GM21717 (cell line): ENCODE results near the gene RPL26.
"Not testable (repeated sequence)": the region's sequence is repeated elsewhere in the genome, so short reads cannot be mapped to it uniquely, and the experiment has no call there.

Experiments used
- ATAC-seq: cut with Tn5 transposase; IDR thresholded peaks from one replicate; pipeline ENCODE4 v1.9.1; 2021; ENCODE audit warnings: mild to moderate bottlenecking, moderate library complexity; ENCODE audit not compliant: unreplicated experiment

The RPL26 gene

GRCh38 chr17:8369944-8370343 lies 13.0 kb downstream of the RPL26 start:
- no peak for ATAC-seq

DNA sequence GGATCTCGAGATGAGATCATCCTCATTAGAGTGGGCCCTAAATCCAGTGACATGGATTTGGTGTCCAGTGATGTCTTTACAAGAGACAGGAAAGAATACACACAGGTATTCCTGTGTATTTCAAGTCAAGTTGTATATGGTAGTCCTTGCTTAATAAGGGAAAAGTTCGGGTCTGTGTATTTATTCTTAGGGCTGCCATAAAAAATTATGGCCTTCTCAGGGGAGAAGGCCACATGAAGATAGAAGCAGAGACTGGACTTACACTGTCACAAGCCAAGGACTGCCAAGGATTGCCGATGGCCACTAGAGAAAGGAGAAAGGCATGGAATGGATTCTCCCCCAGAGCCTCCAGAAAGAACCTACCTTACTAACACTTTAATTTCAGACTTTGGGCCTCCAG lies 14.8 kb downstream of the RPL26 start:
- ATAC-seq: no peak

GRCh38 chr17:8366231-8366630 lies 16.8 kb downstream of the RPL26 start:
- ATAC-seq: no peak

DNA sequence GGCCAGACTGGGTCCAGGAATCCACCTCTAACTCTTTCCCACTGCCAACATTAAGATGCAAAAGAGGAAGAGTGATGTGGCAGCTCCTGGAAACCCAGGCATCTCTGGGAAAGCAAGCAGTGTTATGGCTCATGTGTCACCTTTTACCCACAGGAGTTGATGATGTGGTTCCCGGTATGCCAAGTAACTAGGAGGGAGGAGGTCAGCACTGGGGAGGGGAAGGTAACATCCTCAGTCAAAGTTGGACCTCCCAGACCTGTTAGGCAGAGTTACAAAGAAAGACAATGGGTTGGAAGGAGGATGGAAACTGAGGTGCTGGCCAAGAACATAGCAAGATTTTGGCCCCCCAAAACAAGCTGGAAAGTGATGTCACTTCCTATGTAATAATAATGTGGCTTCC lies 17.9 kb downstream of the RPL26 start:
- no peak for ATAC-seq

DNA sequence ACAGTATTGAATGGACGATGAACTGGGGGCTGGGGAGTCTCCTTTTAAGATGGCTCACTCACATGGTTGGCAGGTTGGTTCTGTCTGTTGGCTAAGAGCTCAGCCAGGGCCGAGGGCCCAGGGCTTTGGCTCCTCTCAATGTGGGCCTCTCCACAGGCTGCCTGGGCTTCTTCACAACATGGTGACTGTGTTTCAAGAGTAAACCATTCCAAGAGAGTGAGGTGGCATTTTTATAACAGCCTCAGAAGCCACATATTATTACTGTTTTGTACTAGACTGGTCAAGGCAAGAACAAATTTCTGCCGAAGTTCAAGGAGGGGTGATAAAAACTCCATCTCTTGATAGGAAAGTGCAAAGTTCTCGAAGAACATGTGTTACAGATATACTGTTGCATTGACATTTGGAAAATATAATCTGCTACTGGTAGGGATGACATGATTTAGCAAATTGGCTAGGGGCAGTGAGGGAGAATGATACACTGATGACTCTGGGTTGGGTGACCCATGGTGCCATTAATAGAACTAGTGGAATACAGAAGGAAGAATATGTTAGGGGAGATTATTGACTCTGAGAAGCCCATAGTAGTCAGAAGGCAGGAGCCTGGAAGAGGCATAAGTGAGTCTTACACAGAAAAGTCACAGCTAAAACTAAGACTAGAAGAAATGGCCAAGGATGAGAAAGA lies 20.2 kb downstream of the RPL26 start:
- no peak for ATAC-seq

DNA sequence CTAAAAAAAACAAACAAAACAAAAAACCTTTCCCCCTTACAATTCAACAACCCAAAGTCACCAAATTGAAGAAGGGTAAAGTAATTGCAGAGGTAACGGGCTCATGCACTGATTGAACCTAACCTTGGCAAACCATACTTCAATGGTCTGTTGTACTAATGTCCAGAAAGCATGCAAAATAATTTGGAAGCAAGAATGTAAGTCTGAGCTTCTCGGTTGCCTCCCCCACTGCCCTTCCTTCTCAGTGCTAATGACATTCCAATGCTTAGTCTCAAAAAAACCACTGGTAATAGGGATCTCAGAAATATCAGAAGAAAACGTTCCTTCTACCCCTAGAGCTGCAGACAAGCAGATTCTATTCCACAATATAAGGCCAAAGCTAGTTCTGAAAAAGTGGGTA lies 22.2 kb downstream of the RPL26 start:
- no peak for ATAC-seq

DNA sequence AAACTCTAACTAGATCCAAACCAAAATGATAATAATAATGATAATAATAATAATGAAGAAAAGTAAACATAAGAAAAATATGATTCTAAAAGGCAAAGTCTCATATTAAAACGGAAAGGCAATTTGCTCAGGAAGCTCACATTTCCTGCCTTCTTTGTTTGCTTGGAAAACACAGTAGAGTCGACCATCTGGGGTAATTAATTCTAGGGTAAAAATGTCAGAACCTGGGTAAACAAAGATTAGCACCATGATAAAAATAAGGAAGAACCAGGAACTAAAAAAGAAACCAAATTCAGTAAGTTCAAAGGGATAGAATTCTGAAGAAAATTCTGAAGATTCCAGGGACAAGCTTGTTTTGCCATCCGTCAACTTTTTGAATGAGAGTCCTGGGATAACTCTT lies 22.7 kb downstream of the RPL26 start:
- no peak for ATAC-seq

DNA sequence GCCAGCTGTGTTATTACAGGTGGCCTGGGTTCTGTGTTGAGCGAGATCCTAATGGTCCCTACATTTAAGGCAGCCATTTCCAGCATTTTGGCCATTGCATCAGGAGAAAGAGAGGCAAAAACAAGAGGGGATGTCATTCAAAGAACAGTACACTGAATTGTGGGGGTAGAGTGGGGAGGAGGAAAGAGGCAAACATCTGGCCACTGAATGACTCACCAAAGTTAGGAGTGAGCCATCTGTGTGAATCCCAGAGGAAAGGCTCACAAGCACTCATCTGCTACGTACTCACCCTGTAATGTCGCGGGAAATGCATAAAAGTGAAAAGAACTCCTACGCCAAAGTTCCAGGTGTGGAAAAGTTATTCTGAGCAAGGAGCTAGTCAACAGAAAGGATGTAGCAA lies 23.2 kb downstream of the RPL26 start:
- no peak for ATAC-seq

DNA sequence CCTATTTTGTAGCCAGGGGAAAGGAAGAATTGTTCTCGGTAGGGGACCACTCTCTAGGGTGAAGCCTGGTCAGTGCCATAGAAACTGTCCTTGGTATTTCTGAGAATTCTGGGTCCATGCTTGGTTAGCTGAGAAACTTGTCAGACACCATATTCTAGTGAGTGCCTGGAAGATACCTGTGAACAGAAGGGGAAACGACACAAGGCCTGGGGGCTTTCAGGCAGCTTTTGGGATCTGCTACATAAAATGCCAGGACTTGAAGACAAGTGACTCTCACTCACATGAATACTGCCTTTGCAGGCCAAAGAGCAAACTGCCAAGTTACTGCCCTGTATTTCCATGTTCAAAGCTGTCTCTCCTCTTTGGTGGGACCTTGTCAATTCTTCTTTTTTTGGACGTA lies 25.1 kb downstream of the RPL26 start:
- ATAC-seq: no peak

GRCh38 chr17:8354236-8354635 lies 28.8 kb downstream of the RPL26 start:
- ATAC-seq: no peak

DNA sequence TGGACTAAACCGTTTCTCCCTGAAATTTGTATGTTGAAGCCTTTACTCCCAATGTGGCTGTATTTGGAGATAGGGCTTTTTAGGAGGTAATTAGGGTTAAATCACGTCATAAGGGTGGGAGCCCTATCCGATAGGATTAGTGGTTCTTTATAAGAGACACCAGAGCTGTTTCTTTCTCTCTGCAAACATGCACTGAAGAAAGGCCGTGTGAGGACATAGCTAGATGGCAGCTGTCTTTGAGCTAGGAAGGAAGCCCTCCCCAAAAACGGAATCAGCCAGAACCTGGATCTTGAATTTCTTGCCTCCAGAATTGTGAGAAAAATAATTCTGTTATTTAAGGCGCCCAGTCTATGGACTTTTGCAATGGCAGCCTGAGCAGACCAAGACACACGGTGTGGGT lies 29.3 kb downstream of the RPL26 start:
- no peak for ATAC-seq

DNA sequence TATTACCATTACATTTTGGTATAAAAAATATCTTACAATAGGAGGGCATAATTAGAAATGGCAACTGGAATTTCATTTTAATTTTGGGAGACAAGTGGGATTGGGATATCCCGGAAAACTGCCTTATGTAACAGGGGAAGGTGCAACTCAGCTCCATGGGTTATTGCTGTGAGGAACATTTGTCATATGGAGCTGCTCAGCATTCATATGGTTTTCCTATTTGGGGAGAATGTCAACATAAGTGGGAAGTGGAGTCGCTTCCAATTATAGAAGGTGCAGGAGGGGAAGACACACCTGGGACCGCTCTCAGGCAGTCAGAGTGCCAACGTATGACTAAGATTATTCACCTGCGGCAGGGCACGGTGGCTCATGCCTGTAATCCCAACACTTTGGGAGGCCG lies 32.7 kb downstream of the RPL26 start:
- ATAC-seq: no peak

DNA sequence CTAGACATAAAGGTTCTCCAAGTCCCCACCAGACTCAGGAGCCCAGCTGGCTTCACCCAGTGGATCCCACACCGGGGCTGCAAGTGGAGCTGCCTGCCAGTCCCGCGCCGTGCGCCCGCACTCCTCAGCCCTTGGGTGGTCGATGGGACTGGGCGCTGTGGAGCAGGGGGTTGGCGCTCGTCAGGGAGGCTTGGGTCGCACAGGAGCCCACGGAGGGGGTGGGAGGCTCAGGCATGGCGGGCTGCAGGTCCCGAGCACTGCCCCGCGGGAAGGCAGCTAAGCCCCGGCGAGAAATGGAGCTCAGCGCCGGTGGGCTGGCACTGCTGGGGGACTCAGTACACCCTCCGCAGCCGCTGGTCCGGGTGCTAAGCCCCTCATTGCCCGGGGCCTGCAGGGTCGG lies 36.0 kb downstream of the RPL26 start:
- not testable (repeated sequence) for ATAC-seq

- ATAC-seq: no peak
Measured at GRCh38 chr17:8345951-8346665, 36.9 kb downstream of the RPL26 start.

- ATAC-seq: no peak
Measured at GRCh38 chr17:8345052-8345690, 37.8 kb downstream of the RPL26 start.

- no peak for ATAC-seq
Measured at GRCh38 chr17:8341456-8341855, 41.5 kb downstream of the RPL26 start.

- ATAC-seq: no peak
Measured at GRCh38 chr17:8339540-8339939, 43.5 kb downstream of the RPL26 start, which contains the start of gene ODF4. Gene ODF4, plus strand, starts transcription at chr17:8339840. Its CDS starts 212 bp downstream, at chr17:8340052.

- no peak for ATAC-seq
Measured at GRCh38 chr17:8338753-8339140, 44.2 kb downstream of the RPL26 start.

DNA sequence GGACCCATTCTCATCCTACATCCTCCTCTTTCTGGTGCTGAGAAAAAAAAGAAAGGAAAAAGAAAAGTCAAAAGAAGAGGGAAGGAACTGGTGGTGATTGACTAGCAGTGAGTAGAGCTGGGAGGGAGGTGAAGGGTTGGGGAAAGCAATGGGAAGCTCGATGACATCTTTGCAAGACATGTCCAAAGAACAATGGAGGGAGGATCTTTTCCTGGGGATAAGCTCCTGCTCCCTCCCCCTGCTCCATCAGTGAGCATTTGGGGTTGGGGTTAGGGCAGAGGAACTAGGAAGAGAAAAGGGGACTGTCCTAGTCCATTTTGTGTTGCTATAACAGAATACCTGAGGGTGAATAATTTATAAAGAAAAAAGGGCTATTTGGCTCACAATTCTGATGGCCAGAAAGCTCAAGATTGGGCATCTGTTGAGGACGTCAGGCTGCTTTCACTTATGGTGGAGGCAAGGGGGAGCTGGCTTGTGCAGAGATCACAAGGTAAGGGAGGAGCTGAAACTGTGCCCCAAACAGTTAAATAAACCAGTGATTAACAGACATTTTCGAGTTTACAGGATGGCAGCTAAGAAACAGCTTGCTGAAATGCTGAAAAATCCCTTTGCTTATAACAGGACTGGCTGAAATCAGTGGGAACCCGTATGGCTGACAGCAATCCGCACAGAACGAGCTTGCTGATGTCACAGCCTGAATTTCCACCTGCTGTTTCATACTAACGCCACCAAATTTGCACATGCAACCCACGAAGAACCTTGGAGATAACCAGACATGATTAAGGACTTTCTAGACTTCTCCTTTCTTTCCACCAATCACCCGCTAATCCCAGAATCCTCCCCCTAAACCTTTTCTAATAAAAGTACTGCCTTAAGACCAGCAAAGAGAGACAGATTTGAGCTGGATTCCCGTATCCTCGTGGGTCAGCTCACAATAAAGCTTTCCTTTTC lies 44.9 kb downstream of the RPL26 start:
- no peak for ATAC-seq

GRCh38 chr17:8333281-8333680 lies 49.7 kb downstream of the RPL26 start:
- no peak for ATAC-seq

GRCh38 chr17:8332688-8333087 lies 50.3 kb downstream of the RPL26 start:
- ATAC-seq: no peak
